Fibroblast of skin of right quadriceps (primary cell): Measurements from ENCODE around the gene TCTN2.

Source experiments
- DNase-seq: peaks from one replicate; pipeline ENCODE4 v3.0.0-alpha.2; 2013

The TCTN2 gene

GRCh38 chr12:123747309-123747708 lies 76.4 kb downstream of the TCTN2 start:
- DNase-seq = no peak

- no peak for DNase-seq
These were observed 77.2 kb downstream of the TCTN2 start for GRCh38 chr12:123748161-123748560.

DNA sequence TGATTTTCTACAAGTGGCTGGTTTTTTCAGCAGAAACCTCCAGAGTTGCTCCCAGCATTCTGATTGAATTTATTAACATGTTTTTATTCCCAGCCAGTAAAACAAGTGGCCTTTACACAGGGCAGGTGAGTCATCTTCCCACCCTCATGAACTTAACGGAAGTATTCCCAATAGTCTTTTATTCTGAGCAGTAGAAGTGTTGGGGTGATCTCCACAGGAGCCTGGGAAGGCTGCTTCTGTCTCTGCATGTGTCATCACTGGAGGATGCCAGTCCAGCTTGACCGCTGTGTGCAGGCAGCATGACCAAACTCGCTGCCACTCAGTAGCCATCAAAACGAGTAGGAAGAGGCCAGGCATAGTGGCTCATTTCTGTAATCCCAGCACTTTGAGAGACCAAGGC lies 77.7 kb downstream of the TCTN2 start:
- DNase-seq = peak; percentile 3

- no peak for DNase-seq
These were observed 78.4 kb downstream of the TCTN2 start for GRCh38 chr12:123749355-123749754.

DNA sequence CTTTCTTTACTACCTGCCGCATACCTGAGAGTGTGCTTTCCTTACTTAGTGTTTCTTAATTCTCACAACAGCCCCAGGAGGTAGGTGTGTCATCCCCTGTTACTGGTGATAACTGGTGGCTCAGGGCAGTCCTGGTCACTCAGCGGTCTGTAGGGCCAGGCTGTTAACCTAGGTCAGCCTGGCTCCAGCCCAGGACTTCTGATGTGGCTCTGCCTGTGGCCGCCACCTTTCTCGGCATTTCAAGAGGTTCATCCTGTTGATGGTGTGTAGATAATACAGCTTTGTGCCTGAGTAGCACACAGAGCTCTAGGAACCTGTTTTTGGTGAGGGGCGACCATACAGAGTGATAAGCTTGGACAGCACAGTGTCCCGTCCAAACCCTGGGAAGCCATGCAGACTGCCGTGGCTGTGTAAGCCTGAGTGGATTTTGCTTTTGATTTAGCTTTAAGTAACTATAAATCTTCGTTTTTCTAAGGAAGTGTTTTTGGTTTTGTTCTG lies 79.3 kb downstream of the TCTN2 start:
- no peak for DNase-seq

DNA sequence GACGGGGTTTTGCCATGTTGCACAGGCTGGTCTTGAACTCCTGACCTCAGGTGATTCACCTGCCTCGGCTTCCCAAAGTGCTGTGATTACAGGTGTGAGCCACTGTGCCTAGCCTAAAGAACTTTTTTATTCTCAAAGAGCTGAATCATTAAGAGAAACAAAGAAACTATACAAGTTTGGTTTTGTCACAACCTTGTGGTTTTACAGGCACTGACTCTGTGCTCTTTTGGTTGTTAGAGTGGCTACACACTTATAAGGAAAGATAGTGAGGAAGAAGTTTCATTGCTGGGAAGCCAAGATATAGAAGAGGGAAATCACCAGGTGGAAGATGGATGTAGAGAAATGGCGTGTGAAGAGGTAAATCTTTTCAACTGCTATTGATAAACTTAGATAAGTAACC lies 81.1 kb downstream of the TCTN2 start:
- no peak for DNase-seq

DNA sequence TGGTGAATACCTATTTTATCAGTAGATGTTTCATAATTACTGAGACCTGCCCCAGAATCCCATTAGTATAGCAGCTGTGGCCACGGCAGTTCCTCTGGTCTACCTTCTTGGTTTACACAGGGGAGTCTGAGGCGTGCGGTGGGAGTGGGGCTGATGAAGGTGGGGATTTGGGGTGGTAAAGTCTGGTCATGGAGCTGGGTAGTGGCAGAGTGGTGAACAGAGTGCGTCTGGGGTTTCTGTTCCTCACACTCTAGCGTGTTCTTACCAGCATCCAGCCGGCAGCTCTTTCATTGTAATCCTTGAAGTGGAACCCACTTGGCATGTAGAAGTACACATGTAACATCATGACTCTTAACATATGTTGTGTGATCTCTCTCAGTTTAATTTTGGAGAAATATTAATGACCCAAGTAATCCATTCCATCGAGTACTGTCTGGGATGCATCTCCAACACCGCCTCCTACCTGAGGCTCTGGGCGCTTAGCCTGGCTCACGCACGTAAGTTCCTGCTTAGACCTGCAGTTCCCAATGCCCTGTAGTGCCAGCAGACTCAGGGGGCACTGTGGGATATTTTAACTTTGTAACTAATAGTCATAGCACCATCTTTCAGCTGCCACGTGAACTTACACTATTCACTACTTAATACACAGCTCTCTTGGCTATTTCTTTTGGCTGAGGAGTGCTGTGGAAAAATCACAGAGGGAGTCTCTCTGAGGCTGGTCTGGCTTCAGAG lies 83.3 kb downstream of the TCTN2 start:
- no peak for DNase-seq

GRCh38 chr12:123757561-123757960 lies 86.6 kb downstream of the TCTN2 start:
- DNase-seq = peak; percentile 66
